HG03469 (cell line): ENCODE data around the gene TBC1D3B.
"Not testable (repeated sequence)": the region's sequence is repeated elsewhere in the genome, so short reads cannot be mapped to it uniquely, and the experiment has no call there.

Experiments
- ATAC-seq: cut with Tn5 transposase; IDR thresholded peaks from one replicate; pipeline ENCODE4 v1.9.1; 2021; ENCODE audit warnings: mild to moderate bottlenecking, moderate library complexity, moderate number of reproducible peaks; ENCODE audit not compliant: unreplicated experiment

The TBC1D3B gene

DNA sequence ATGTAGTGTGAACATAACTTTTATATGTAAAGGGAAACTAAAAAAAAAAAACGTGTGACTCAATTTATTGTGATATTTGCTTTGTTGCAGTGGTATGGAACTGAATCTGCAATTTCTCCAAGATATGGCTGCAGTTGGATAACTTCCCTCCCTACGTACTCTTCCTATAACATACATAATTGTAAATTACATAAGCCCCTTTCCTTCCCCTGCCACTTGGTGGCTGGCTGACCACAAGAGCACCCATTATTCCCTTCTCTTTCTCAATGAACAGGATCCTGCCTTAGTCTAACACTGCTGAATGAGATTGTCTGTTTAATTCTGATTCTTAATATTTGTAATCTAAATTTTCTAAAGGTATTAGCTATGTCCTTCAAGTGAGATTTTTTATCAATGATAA lies 45.0 kb downstream of the TBC1D3B start:
- ATAC-seq: no peak

GRCh38 chr17:36130346-36130745 lies 46.1 kb downstream of the TBC1D3B start:
- ATAC-seq: no peak

- no peak for ATAC-seq
These were observed 46.8 kb downstream of the TBC1D3B start for GRCh38 chr17:36129616-36130015.

DNA sequence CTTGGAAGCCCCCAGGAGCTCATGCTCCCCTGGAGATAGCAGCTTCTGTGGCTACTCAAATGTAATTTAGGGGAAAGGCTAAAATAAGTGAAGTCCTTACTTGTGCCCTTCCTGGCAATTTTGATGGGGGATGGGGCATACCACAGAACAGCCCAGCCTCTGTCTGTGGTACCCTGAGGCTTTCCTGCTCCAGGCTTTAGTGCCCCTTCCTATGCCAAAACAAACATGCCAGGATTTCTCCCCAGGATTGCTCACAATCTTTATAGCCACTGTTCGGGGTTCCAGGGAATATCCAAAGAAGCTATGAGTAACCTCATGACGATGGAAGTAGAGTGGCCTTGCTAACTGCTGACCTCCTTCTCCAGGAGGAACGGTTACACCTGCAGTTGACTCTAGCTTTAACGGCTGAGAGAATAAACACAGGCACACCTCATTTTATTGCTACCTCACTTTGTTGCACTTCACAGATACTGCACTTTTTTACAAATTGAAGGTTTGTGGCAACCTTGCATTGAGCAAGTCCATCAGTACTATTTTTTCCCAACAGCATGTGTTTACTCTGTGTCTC lies 47.9 kb downstream of the TBC1D3B start:
- no peak for ATAC-seq

- no peak for ATAC-seq
These were observed 48.5 kb downstream of the TBC1D3B start for GRCh38 chr17:36127911-36128310.

GRCh38 chr17:36127199-36127893 lies 49.1 kb downstream of the TBC1D3B start:
- ATAC-seq: no peak

GRCh38 chr17:36124879-36125824 lies 51.3 kb downstream of the TBC1D3B start:
- no peak for ATAC-seq

DNA sequence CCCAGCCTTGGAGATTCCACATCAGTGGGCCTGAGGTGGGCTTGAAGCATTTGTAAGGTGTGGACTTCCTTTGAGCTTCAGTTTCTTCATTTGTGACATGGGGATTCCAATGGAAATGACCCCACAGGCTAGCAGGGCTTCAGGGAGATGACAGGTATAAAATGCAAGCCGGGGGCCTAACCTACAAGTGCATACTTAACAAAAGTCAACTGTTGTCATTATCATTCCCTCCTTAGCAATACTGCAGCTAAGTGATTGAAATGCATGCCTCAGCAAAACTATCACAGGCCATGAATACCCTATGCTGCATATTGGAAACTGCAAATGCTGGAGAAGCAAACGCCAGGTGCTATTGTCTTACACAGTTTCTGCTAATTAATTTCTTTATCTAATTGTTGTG lies 53.0 kb downstream of the TBC1D3B start:
- no peak for ATAC-seq

- ATAC-seq: not testable (repeated sequence)
These were observed 55.3 kb downstream of the TBC1D3B start for GRCh38 chr17:36121099-36121498.

DNA sequence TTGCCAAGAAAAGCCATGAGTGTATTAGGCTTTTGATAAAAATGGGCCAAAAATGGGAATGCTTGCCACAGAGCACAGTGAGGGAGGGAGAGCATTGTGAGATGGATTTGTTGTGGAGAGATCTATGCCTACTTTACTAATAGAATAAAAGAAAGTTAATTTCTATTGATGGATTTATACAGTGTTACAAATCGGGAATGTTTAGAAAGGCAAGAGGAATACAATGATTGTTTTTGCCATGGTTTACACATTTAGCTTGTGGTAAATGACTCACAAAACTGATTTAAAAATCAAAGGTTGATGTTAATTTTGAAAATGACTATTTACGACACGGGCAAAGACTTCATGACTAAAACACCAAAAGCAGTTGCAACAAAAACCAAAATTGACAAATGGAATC lies 56.2 kb downstream of the TBC1D3B start:
- ATAC-seq: no peak

GRCh38 chr17:36118477-36119353 lies 57.7 kb downstream of the TBC1D3B start:
- no peak for ATAC-seq

DNA sequence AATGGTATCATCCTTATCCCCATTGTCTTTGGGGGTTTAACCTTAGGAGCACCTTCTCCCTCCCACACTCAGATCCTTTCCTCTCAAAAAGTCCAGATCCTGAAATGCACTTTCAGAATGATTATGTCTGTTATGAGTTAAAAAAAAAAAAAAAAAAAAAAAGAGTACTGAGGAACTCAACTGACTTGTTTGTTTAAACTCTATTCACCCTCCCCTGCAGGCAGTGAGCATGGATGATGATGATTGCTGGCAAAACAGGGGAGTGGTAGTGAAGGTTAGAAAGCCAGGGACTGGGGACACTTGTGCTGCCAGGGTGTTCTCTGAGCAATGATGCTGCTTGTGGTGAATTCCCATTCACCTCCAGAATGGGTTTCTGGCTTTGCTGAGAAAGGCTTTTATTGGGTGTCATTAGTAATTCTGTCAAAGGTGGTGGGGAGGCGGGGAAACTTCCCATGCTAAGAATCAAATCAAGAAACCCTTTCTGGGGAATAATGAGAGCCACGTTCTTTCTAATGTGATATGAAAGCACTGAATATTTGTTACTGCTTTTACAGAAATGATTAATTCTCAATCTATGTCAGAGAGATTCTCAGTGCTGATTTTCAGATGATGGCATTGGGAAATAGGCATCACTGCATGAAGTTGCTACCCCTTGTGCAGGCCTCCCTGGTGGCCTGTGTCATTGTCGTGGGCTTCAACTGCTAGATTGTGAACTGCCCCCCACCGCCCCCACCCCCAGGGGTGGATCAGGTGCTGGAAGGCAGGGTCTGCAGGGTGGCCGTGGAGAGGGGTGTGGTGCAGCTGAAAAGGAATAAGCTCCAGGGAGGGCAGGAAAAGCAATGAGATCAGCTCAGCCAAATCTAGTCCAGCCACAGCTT lies 58.7 kb downstream of the TBC1D3B start:
- no peak for ATAC-seq
